ENCODE results near the gene FTCD. TPM values are rescaled to one million over a fixed set of nuclear protein-coding genes. Genes with fewer than 3 reads are reported as not detected.

FTCD gene
- total and polyA plus RNA-seq, 10 of the 15 experiments (the other 5 are each of a cell fraction or from before 2014, with no cell fraction given): 0.27 to 0.28 TPM; not detected in 8

- TF ChIP-seq EZH2 (IDR thresholded peaks at IDR 0.05; ENCODE audit: borderline replicate concordance, control insufficient read depth, low read depth, low read length) (no peak), SUZ12 (IDR thresholded peaks at IDR 0.05; ENCODE audit: unreplicated experiment) (no peak), ZNF217 (IDR thresholded peaks at IDR 0.05) (no peak), JUND (IDR thresholded peaks at IDR 0.05; ENCODE audit: low read depth, low read length) (no peak), EED (IDR thresholded peaks at IDR 0.05; ENCODE audit: low read depth) (no peak), BRCA1 (IDR thresholded peaks at IDR 0.05; ENCODE audit: low read depth, low read length) (no peak), WRNIP1 (IDR thresholded peaks at IDR 0.05; ENCODE audit: borderline replicate concordance, low read depth, low read length) (no peak), EGR1 (IDR thresholded peaks at IDR 0.05; ENCODE audit: borderline replicate concordance in 1 of 2, low read depth in 2 of 2, low read length in 2 of 2) (no peak)
These were observed 24.4 kb downstream of the FTCD start (continued) for GRCh38 chr21:46130831-46131587.

GRCh38 chr21:46129846-46130651 lies 25.3 kb downstream of the FTCD start:
- in situ Hi-C loops (cut with MboI) (no loop called here), intact Hi-C loops (cut with micrococcal nuclease; ENCODE audit: unreplicated experiment) (no loop called here)
- TF ChIP-seq CHD4 (IDR thresholded peaks at IDR 0.05) (no peak), ESRRA (IDR thresholded peaks at IDR 0.05; ENCODE audit: low read length) (no peak), CBX5 (IDR thresholded peaks at IDR 0.05; ENCODE audit: low read depth) (no peak), SRF (IDR thresholded peaks at IDR 0.05; ENCODE audit: low read depth in 2 of 2, low read length in 2 of 2) (no peak), BCL11A (IDR thresholded peaks at IDR 0.05; ENCODE audit: low read depth, low read length) (no peak), YBX1 (IDR thresholded peaks at IDR 0.05) (no peak)
- no TSS peak for BruUV-seq (replicated peaks)
- no peak for DNase-seq (ENCODE audit: low read depth, low spot score)
- no peaks in the 10 kb centered on the region for H4K20me1 ChIP-seq (ENCODE audit: control insufficient read depth, insufficient read depth)
- H3K79me2 ChIP-seq (ENCODE audit: control insufficient read depth, insufficient read depth, low read length): no peaks in the 10 kb centered on the region
- POLR2A ChIA-PET: no interaction called here
- WGBS (ENCODE audit: insufficient coverage, insufficient replicate concordance, low lambda C conversion rate, missing lambda C conversion rate): 43% methylated on average over 27 of the region's 27 CpGs
- no peak for ATAC-seq
- no peaks in the 10 kb centered on the region; the same call in 2 of the 3 replicates for H3K9me3 ChIP-seq (replicated peaks; ENCODE audit: control insufficient read depth, insufficient read depth, low read length)
- no peak overlapping the region for H3K4me2 ChIP-seq (ENCODE audit: control insufficient read depth, insufficient read depth)
- H3K36me3 ChIP-seq (ENCODE audit: control insufficient read depth in 2 of 2, insufficient read depth in 2 of 2, low read length in 1 of 2): no peaks in the 10 kb centered on the region
- no peaks in the 10 kb centered on the region for H3K27me3 ChIP-seq (replicated peaks in 1 of 2; ENCODE audit: control insufficient read depth in 2 of 2, insufficient read depth in 2 of 2, low read length in 1 of 2)
- no peak overlapping the region for H3K4me3 ChIP-seq
- CTCF ChIA-PET: interaction anchor here (0.6 to 1.1 kb wide), 2 partner anchors 14 to 1001 kb away, joined by 5 read pairs; no protein-coding TSS in a partner anchor
- H3K4me1 ChIP-seq (ENCODE audit: control insufficient read depth, insufficient read depth, low read length): no peaks in the 10 kb centered on the region
- H3K9ac ChIP-seq (ENCODE audit: control insufficient read depth, insufficient read depth, low read length): no peak overlapping the region
- no peak overlapping the region for H2AFZ ChIP-seq (ENCODE audit: control insufficient read depth, low read depth, low read length)
- FAIRE-seq: no peak
- H3K27ac ChIP-seq (ENCODE audit: control insufficient read depth, insufficient read depth): no peak overlapping the region
- RAD21 ChIA-PET (ENCODE audit: unreplicated experiment): no interaction called here
- SMC1A ChIA-PET (ENCODE audit: uncharacterized antibody, unreplicated experiment): no interaction called here

Data from GM12878 (cell line).